ENCODE measurements around the gene VWF. TPM values are rescaled to one million over a fixed set of nuclear protein-coding genes. Genes with fewer than 3 reads are reported as not detected.

VWF gene
- total RNA-seq, 2 donors from 2014 or later, result 189 to 331 TPM

- Histone ChIP-seq H3K4me3 (no peak overlapping the region), H3K9me3 (no peaks in the 10 kb centered on the region), H3K27ac (no peak overlapping the region), H3K4me1 (no peaks in the 10 kb centered on the region), H3K36me3 (peaks cover 6% of the 10 kb centered on the region), H3K27me3 (no peaks in the 10 kb centered on the region)
- TF ChIP-seq CTCF (IDR thresholded peaks at IDR 0.05), result no peak
- no peak for DNase-seq (ENCODE audit: low spot score)
These were observed 82.6 kb downstream of the VWF start for GRCh38 chr12:6041891-6042290.

- no peak for DNase-seq (ENCODE audit: low spot score)
- Histone ChIP-seq H3K4me1 (no peaks in the 10 kb centered on the region), H3K4me3 (no peak overlapping the region), H3K36me3 (peaks cover 14% of the 10 kb centered on the region), H3K9me3 (no peaks in the 10 kb centered on the region), H3K27ac (no peak overlapping the region), H3K27me3 (no peaks in the 10 kb centered on the region)
- TF ChIP-seq CTCF (IDR thresholded peaks at IDR 0.05), result no peak
These were observed 83.7 kb downstream of the VWF start for GRCh38 chr12:6040815-6041214.

DNA sequence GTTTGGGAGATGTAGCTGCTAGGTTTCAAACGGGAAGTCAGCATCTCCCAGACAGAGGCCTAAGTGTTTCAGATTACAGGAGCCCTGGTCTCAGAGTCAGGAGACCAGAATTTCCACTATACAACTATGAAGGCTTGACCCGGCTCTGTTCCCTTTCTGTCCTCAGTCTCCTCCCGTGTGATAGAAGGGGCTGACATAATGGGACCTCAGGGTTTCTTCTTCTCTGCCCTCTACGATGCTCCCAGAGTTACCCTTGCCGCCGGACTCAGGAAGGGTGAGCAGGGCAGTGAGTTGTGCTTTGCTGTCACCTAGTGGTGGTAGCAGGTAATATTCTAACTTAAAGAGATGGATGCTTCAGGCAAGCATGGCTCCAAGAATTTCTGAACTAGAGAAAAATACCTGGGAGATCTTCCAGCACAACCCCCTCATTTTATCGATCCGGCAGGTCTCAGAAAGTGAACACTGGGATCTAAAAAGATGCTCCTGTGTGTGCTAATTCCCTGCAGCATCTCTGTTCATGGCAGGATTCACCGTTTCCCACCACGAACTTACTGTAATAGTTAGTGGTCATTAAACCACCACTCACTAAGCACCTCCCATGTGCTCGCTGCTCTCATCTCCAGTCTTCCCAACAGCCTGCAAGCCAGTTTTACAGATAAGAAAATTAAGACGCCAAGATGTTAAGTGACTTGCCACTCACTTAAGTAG, 84.4 kb downstream of the VWF start:
- H3K27me3 ChIP-seq, result no peaks in the 10 kb centered on the region
- peak; percentile 85 to 91 for TF ChIP-seq CTCF (IDR thresholded peaks at IDR 0.05)
- H3K27ac ChIP-seq, result no peak overlapping the region
- DNase-seq (ENCODE audit: low spot score), result peak; percentile 66
- H3K9me3 ChIP-seq, result no peaks in the 10 kb centered on the region
- no peak overlapping the region for H3K4me3 ChIP-seq
- no peaks in the 10 kb centered on the region for H3K4me1 ChIP-seq
- H3K36me3 ChIP-seq, result peaks cover 14% of the 10 kb centered on the region

GRCh38 chr12:6038160-6038559, 86.3 kb downstream of the VWF start:
- DNase-seq (ENCODE audit: low spot score), result no peak
- Histone ChIP-seq H3K36me3 (peaks cover 17% of the 10 kb centered on the region), H3K9me3 (no peaks in the 10 kb centered on the region)

GRCh38 chr12:6037459-6037858, 87.0 kb downstream of the VWF start:
- Histone ChIP-seq H3K4me1 (no peaks in the 10 kb centered on the region), H3K36me3 (peaks cover 17% of the 10 kb centered on the region), H3K27me3 (no peaks in the 10 kb centered on the region), H3K27ac (no peak overlapping the region), H3K9me3 (no peaks in the 10 kb centered on the region), H3K4me3 (no peak overlapping the region)
- TF ChIP-seq CTCF (IDR thresholded peaks at IDR 0.05), result no peak
- no peak for DNase-seq (ENCODE audit: low spot score)

More at GRCh38 chr12:6038160-6038559, 86.3 kb downstream of the VWF start:
- Histone ChIP-seq H3K27me3 (no peaks in the 10 kb centered on the region), H3K4me1 (no peaks in the 10 kb centered on the region), H3K27ac (no peak overlapping the region), H3K4me3 (no peak overlapping the region)
- peak; percentile 19 to 63 for TF ChIP-seq CTCF (IDR thresholded peaks at IDR 0.05)

DNA sequence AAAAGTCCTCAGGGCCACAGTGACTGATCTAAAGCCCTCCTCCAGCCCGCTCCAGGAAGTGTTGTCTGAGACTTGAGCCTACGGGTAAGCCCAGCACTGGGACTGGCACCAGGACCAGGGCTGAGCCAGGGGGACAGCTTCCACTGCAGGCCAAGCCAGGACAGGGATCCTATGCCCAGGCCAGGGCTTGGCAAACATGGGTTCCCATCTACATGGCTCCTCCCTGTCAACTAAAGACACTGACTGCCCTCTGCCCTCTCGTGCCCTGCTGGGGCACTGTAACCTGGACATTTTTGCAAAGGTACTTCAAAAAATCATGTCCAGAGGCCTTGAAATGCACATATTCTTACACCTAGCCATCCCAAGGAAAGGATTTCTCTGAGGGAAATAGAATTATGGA, 88.0 kb downstream of the VWF start:
- no peak for TF ChIP-seq CTCF (IDR thresholded peaks at IDR 0.05)
- no peak for DNase-seq (ENCODE audit: low spot score)
- no peaks in the 10 kb centered on the region for H3K27me3 ChIP-seq
- no peak overlapping the region for H3K4me3 ChIP-seq
- H3K36me3 ChIP-seq, result peaks cover 17% of the 10 kb centered on the region
- H3K27ac ChIP-seq, result no peak overlapping the region
- no peaks in the 10 kb centered on the region for H3K4me1 ChIP-seq
- no peaks in the 10 kb centered on the region for H3K9me3 ChIP-seq
